Stimulated activated CD8-positive, alpha-beta memory T cell treated with anti-CD3 and anti-CD28 coated beads, Interleukin-4, amount 100 ng/mL, for 4 hours (primary cell): ENCODE data around the gene DDIAS.
"Not testable (repeated sequence)": the region's sequence is repeated elsewhere in the genome, so short reads cannot be mapped to it uniquely, and the experiment has no call there.

Experiments used
- DNase-seq, 2 donors: peaks; one replicate each; pipeline ENCODE4 v3.0.0-alpha.2; 2020; ENCODE audit warnings: low read depth in 2 of 2, low spot score in 1 of 2

The DDIAS gene

GRCh38 chr11:82962021-82962420 is 60.5 kb downstream of the DDIAS start:
- not testable (repeated sequence) for DNase-seq

- no peak for DNase-seq
These were observed 65.8 kb downstream of the DDIAS start for GRCh38 chr11:82967381-82967780.

GRCh38 chr11:82969811-82970210 is 68.3 kb downstream of the DDIAS start:
- DNase-seq: no peak

GRCh38 chr11:82970507-82971083 is 69.1 kb downstream of the DDIAS start:
- not testable (repeated sequence) for DNase-seq

GRCh38 chr11:82971519-82971946 is 70.0 kb downstream of the DDIAS start:
- not testable (repeated sequence) for DNase-seq

- no peak for DNase-seq
These were observed 70.6 kb downstream of the DDIAS start for GRCh38 chr11:82972103-82972502.

- DNase-seq: no peak
These were observed 72.6 kb downstream of the DDIAS start for GRCh38 chr11:82974135-82974534.

GRCh38 chr11:82974851-82975250 is 73.3 kb downstream of the DDIAS start:
- DNase-seq: no peak

- DNase-seq: no peak
These were observed 74.3 kb downstream of the DDIAS start for GRCh38 chr11:82975882-82976281.

- no peak for DNase-seq
These were observed 75.2 kb downstream of the DDIAS start for GRCh38 chr11:82976786-82977185.

GRCh38 chr11:82978422-82979099 is 77.0 kb downstream of the DDIAS start:
- DNase-seq: no peak

- DNase-seq: no peak
These were observed 78.3 kb downstream of the DDIAS start for GRCh38 chr11:82979824-82980223.

- no peak for DNase-seq
These were observed 78.8 kb downstream of the DDIAS start for GRCh38 chr11:82980292-82980691.

GRCh38 chr11:82980947-82981346 is 79.4 kb downstream of the DDIAS start:
- DNase-seq: no peak

- no peak for DNase-seq
These were observed 80.3 kb downstream of the DDIAS start for GRCh38 chr11:82981852-82982251.
